Gastrocnemius medialis (tissue), 4 donors: Measurements from ENCODE around the gene SLCO3A1. TPM values are rescaled to one million over a fixed set of nuclear protein-coding genes. Genes with fewer than 3 reads are reported as not detected.

Experiments used
- ATAC-seq, 2 donors: fragments of 150-250 bp; one replicate each; pipeline ENCODE4 v1.9.1; 2016
- DNase-seq, 2 donors: peaks; one replicate each; pipeline ENCODE4 v3.0.0-alpha.2; 2019
- H3K27ac ChIP-seq, 4 donors: fragments of 200-600 bp; sonication (generic); 1 replicate in 1 of 4; 2 replicates in 3 of 4; pipeline ENCODE4 v1.5.1; 2016 to 2018; ENCODE audit warnings: mild to moderate bottlenecking in 2 of 4, moderate library complexity in 1 of 4
- H3K27me3 ChIP-seq, 3 donors: fragments of 200-600 bp; sonication (generic) in 2 of 3; 1 replicate in 1 of 3; 2 replicates in 2 of 3; pipeline versions ENCODE4 v1.5.1 to v1.6.0; 2016 to 2019; ENCODE audit warnings: mild to moderate bottlenecking in 1 of 3, moderate library complexity in 1 of 3
- H3K36me3 ChIP-seq, 2 donors: fragments of 200-600 bp; sonication (generic) in 1 of 2; one replicate each; pipeline ENCODE4 v1.5.1; 2017 to 2018
- H3K4me1 ChIP-seq, 2 donors: fragments of 200-600 bp; sonication (generic) in 1 of 2; one replicate each; pipeline ENCODE4 v1.5.1; 2016 to 2017; ENCODE audit warnings: mild to moderate bottlenecking in 2 of 2
- H3K4me3 ChIP-seq, 4 donors: fragments of 200-600 bp; sonication (generic) in 3 of 4; 1 replicate in 1 of 4; 2 replicates in 3 of 4; pipeline ENCODE4 v1.5.1; 2016 to 2019; ENCODE audit warnings: mild to moderate bottlenecking in 2 of 4
- H3K9me3 ChIP-seq, 3 donors: fragments of 200-600 bp; sonication (generic) in 2 of 3; 1 replicate in 1 of 3; 2 replicates in 2 of 3; pipeline ENCODE4 v1.5.1; 2016 to 2019
- CTCF ChIP-seq, 5 experiments: fragments of 450-650 bp in 3 of 5; fragments of 200-600 bp in 2 of 5; sonication (generic) in 2 of 5; IDR thresholded peaks in 4 of 5; conservative IDR thresholded peaks in 1 of 5; 1 replicate in 4 of 5; 2 replicates in 1 of 5; pipeline ENCODE4 v1.5.1; 2016 to 2019; ENCODE audit warnings: antibody characterized with exemption in 5 of 5, mild to moderate bottlenecking in 3 of 5, moderate library complexity in 3 of 5
- POLR2A ChIP-seq, 2 donors: fragments of 450-650 bp; IDR thresholded peaks; one replicate each; pipeline ENCODE4 v1.6.1; 2017; ENCODE audit warnings: antibody characterized with exemption in 2 of 2, mild to moderate bottlenecking in 2 of 2, moderate library complexity in 2 of 2
- in situ Hi-C, 4 donors: fragments of 200-750 bp; cut with MboI; loops; one replicate each; pipeline versions ENCODE4 v1.15.0 to v1.8.0; 2017; ENCODE audit warnings: low sequenced_read_pairs in 4 of 4
- intact Hi-C: fragments of 100-400 bp; cut with DNase I; formaldehyde crosslinking; loops from one replicate; pipeline ENCODE4 v1.15.1; 2023; ENCODE audit warnings: low total_unique reads
- total RNA-seq, 4 donors: library from RNA; depleted of rRNA; stranded (reverse); fragments of >200 nt; gene quantifications; one replicate each; pipeline versions ENCODE4 v1.1.0 to v1.2.3, GENCODE V29; 2016

The SLCO3A1 gene
- total RNA-seq, 4 donors from 2014 or later: 1.3 to 3.6 (median 3.0) TPM

- no peak for DNase-seq
- H3K27me3 ChIP-seq: no peaks in the 10 kb centered on the region
- no peak overlapping the region for H3K27ac ChIP-seq
- H3K36me3 ChIP-seq: no peaks in the 10 kb centered on the region
- intact Hi-C loops: no loop called here
- no peak overlapping the region for H3K4me3 ChIP-seq
- no peak for ATAC-seq
- TF ChIP-seq POLR2A (IDR thresholded peaks at IDR 0.05): no peak
- no peak for TF ChIP-seq CTCF (IDR thresholded peaks at IDR 0.05 in 4 of 5, conservative IDR thresholded peaks at IDR 0.05 in 1 of 5)
- peaks cover 5 to 7% of the 10 kb centered on the region in 2 donors for H3K4me1 ChIP-seq
- in situ Hi-C loops: no loop called here
- no peaks in the 10 kb centered on the region for H3K9me3 ChIP-seq
Measured at GRCh38 chr15:91985297-91985696, 131.8 kb downstream of the SLCO3A1 start.

GRCh38 chr15:91988071-91988470 lies 134.6 kb downstream of the SLCO3A1 start:
- TF ChIP-seq POLR2A (IDR thresholded peaks at IDR 0.05): no peak
- TF ChIP-seq CTCF (IDR thresholded peaks at IDR 0.05 in 4 of 5, conservative IDR thresholded peaks at IDR 0.05 in 1 of 5): no peak
- intact Hi-C loops: no loop called here

GRCh38 chr15:91988655-91989054 lies 135.1 kb downstream of the SLCO3A1 start:
- in situ Hi-C loops (no loop called here), intact Hi-C loops (no loop called here)
- no peaks in the 10 kb centered on the region for H3K4me1 ChIP-seq

More at GRCh38 chr15:91988071-91988470, 134.6 kb downstream of the SLCO3A1 start:
- no peak for ATAC-seq
- no peaks in the 10 kb centered on the region for H3K36me3 ChIP-seq
- no peaks in the 10 kb centered on the region for H3K27me3 ChIP-seq
- no peak overlapping the region for H3K27ac ChIP-seq
- in situ Hi-C loops: no loop called here
- H3K4me1 ChIP-seq: no peaks in the 10 kb centered on the region
- H3K9me3 ChIP-seq: no peaks in the 10 kb centered on the region
- no peak for DNase-seq
- no peak overlapping the region for H3K4me3 ChIP-seq

GRCh38 chr15:91989821-91990220 lies 136.3 kb downstream of the SLCO3A1 start:
- DNase-seq (no peak), ATAC-seq (no peak)
- Histone ChIP-seq H3K4me1 (no peaks in the 10 kb centered on the region), H3K36me3 (no peaks in the 10 kb centered on the region), H3K9me3 (no peaks in the 10 kb centered on the region), H3K27ac (no peak overlapping the region), H3K4me3 (no peak overlapping the region), H3K27me3 (no peaks in the 10 kb centered on the region)
- TF ChIP-seq CTCF (IDR thresholded peaks at IDR 0.05 in 4 of 5, conservative IDR thresholded peaks at IDR 0.05 in 1 of 5) (no peak), POLR2A (IDR thresholded peaks at IDR 0.05) (no peak)
- in situ Hi-C loops: no loop called here
- intact Hi-C loops: no loop called here

More at GRCh38 chr15:91988655-91989054, 135.1 kb downstream of the SLCO3A1 start:
- Histone ChIP-seq H3K27me3 (no peaks in the 10 kb centered on the region), H3K27ac (no peak overlapping the region), H3K4me3 (no peak overlapping the region), H3K36me3 (no peaks in the 10 kb centered on the region), H3K9me3 (no peaks in the 10 kb centered on the region)
- no peak for TF ChIP-seq CTCF (IDR thresholded peaks at IDR 0.05 in 4 of 5, conservative IDR thresholded peaks at IDR 0.05 in 1 of 5)
- TF ChIP-seq POLR2A (IDR thresholded peaks at IDR 0.05): no peak
- no peak for DNase-seq
- ATAC-seq: no peak

- ATAC-seq (no peak), DNase-seq (no peak)
- Histone ChIP-seq H3K36me3 (no peaks in the 10 kb centered on the region), H3K9me3 (no peaks in the 10 kb centered on the region), H3K27me3 (no peaks in the 10 kb centered on the region), H3K4me1 (no peaks in the 10 kb centered on the region), H3K4me3 (no peak overlapping the region), H3K27ac (no peak overlapping the region)
- TF ChIP-seq CTCF (IDR thresholded peaks at IDR 0.05 in 4 of 5, conservative IDR thresholded peaks at IDR 0.05 in 1 of 5) (no peak), POLR2A (IDR thresholded peaks at IDR 0.05) (no peak)
- in situ Hi-C loops: no loop called here
- intact Hi-C loops: no loop called here
Measured at GRCh38 chr15:91992945-91993344, 139.4 kb downstream of the SLCO3A1 start.
